GM21786 (cell line): ENCODE data around the gene INHBB.

ENCODE experiments used
- ATAC-seq: cut with Tn5 transposase; IDR thresholded peaks from one replicate; pipeline ENCODE4 v1.9.1; 2021; ENCODE audit not compliant: unreplicated experiment

The INHBB gene

GRCh38 chr2:120354467-120354866, 8.5 kb downstream of the INHBB start:
- ATAC-seq = no peak

DNA sequence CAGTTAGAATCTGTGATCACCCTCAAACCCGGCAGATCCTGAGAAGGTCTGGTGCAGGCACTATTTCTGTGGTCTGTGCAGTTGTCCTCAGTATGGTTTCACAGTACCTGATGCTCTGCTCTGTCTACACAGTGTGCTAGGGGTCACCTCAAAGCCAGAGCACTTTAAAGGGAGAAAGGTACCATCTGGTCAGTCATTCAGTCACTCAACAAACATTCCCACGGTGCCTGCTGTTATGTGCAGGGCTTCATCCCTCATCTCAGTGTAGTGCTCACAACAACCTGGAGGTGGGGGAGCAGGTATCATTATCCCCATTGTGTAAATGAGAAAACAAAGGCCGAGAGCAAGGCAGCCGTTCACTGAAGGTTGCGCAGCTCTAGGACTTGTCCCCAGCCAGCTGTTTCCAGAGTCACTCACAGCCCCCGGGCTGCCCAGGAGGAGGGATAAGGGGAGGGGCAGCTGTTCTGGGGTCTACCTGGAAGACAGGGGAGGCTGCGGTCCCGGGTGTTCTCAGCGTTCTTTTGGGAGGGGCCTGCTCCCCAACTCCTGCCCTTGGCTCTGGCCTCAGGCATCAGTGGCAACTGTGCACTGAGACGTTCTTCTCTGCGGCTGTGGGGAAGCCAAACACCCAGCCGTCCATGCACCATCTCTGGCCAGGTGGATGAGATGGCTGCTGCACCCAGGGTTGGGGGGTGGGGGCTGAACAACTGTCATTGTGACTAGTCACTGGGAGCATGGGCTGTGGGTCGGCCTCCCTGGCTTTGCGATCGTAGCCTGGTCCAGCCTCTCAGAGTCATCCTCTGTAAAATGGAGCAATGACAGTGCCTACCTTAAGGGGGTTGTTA, 9.2 kb downstream of the INHBB start:
- no peak for ATAC-seq

GRCh38 chr2:120355780-120356266, 9.9 kb downstream of the INHBB start:
- ATAC-seq = no peak

DNA sequence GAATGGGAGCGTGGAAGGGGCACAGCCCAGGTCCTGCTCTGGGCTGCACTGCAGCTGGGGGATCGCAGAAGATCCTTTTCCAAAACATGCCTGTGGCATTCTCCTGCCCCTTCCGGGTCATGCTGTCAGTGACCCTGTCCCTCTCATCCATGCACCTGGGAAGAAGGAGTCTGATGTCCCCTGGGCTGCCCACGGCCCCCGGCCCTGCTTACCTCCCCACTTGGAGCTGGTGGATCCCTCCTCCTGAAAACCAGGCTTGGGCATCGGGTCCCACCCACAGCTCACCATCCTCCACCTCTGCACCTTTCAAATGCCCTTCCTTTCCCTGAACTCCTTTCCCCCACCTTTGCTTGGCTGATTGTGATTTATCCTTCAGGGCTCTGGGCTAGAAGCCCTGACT, 11.8 kb downstream of the INHBB start:
- ATAC-seq = no peak

- ATAC-seq = no peak
Observed at GRCh38 chr2:120358734-120359465, 13.0 kb downstream of the INHBB start.

GRCh38 chr2:120360307-120360855, 14.4 kb downstream of the INHBB start:
- no peak for ATAC-seq

- no peak for ATAC-seq
Observed at GRCh38 chr2:120362926-120363325, 17.0 kb downstream of the INHBB start.

GRCh38 chr2:120365236-120365793, 19.4 kb downstream of the INHBB start:
- ATAC-seq = no peak

DNA sequence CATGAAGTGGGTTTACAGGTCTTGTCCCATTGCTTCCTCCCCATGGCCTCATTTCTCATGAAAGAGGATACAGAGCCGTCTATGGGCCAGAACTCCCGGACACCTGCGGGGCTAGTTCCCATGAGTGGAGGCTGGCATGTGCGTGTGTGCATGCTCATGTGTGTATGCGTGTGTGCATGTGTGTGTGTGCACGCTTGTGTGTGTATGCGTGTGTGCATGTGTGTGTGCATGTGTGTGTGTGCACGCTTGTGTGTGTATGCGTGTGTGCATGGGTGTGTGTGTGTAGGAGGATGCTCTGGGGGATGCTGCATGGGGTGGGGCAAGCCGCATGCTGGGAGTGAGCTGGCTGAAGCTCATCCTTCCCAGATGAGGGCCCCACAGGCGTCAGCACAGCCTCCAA, 20.8 kb downstream of the INHBB start:
- ATAC-seq = no peak

DNA sequence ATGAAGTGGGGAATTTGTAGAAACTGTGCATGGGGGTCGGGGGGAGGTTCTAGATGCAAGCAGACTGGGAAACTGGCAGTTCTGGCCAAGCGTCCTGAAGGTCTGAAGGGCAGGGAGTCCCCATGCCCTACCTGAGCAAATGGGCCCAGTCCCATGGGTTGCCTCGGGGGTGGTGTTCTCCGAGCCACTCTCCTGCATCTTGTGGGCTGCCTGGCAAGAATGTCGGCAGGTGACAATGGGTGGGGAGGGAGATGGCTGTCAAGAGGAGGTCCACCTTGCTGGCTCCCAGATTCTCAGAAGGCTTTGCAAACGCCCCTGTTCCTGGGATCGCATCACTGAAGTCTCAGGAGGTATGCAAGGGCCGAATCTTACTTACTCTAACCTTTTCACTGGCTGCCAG, 21.3 kb downstream of the INHBB start:
- no peak for ATAC-seq

DNA sequence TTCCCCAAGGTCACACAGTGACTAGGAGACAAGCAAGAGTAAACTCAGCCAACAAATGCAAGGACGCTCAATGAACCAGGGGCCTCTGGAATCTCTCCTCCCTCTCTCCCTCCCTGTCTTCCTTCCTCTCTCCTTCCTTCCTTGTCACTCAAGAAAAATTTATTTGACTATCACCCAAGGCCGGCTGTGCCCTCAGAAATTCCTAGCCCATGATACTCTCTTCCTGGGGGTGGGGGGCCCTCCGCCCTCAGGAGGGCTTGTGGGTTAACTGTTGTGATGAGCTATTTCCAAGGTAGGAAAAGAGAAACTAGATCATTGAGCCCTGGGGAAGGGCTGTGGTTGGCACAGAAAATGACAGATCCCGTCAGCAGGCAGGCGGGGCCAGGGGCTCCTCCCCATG, 21.7 kb downstream of the INHBB start:
- ATAC-seq = no peak

DNA sequence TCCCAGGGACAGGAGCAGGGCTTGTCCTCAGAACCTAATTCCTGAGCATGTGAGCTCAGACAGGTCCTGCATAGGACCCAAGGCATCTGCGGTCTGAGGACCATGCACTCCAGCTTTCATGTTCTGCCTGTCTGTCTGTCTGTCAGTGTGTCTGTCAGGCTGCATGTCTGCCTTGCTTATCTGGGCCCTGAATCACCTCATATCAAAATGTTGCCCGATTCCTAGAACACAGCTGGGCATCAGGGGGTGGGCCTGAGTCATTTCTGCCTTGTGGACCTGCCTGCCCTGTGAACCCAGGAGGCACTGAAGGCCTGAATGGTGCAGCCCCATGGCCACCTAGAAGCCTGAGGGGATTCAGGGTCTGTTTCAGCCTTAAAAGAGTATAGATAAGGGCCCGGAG, 22.1 kb downstream of the INHBB start:
- ATAC-seq = no peak

GRCh38 chr2:120369250-120369649, 23.3 kb downstream of the INHBB start:
- ATAC-seq = no peak

DNA sequence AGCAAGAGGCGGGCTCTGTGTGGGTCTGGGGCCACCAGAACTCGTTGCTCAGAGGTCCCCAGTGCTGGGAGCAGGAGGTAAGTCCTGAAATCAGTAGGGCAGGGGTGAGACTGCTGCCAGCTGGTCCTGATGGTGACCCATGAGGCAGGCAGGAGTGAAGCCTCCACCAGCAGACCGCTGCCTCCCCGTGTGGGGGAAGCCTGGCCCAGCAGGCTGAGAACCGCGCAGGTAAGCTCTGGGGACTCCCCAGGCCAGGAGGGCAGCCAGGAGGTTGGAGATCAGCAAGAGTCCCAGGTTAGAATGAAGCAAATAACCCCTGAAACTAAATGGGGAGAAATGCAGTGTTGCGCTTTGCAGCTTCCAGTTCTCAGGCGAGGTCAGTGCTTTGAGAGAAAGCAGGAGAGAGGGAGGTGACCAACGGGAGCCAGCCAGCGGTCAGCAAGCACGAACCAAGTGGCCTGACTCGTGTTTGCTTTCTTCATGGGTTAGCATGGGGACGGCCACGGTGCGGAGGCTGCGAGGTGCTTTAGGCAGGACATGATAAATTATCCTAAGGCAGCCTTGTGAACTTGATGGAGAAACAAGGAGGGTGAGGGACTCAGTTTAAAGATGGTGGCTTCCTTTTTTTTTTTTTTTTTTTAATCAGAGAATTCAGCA, 26.2 kb downstream of the INHBB start:
- no peak for ATAC-seq

GRCh38 chr2:120372816-120373215, 26.9 kb downstream of the INHBB start:
- no peak for ATAC-seq

DNA sequence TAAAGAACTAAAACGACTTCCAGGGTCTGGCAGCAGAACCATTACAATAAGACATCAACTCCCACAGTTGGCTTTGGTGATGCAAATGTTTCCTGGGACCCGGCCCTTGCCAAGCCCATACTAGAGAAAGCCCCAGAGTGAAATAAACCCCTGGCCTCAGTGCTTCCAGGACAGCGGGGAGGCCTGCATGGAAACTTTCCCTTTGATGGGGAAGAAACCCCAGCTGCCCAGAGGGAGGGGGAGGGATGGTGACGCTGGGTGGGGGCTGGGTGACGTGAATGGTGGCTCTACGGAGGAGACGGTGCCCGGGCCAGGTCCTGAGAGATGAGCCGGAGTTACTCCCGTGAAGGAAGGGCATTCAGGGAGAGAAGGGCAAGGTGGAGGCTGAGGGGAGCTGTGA, 27.5 kb downstream of the INHBB start:
- ATAC-seq = no peak

GRCh38 chr2:120374821-120375220, 28.9 kb downstream of the INHBB start:
- no peak for ATAC-seq

DNA sequence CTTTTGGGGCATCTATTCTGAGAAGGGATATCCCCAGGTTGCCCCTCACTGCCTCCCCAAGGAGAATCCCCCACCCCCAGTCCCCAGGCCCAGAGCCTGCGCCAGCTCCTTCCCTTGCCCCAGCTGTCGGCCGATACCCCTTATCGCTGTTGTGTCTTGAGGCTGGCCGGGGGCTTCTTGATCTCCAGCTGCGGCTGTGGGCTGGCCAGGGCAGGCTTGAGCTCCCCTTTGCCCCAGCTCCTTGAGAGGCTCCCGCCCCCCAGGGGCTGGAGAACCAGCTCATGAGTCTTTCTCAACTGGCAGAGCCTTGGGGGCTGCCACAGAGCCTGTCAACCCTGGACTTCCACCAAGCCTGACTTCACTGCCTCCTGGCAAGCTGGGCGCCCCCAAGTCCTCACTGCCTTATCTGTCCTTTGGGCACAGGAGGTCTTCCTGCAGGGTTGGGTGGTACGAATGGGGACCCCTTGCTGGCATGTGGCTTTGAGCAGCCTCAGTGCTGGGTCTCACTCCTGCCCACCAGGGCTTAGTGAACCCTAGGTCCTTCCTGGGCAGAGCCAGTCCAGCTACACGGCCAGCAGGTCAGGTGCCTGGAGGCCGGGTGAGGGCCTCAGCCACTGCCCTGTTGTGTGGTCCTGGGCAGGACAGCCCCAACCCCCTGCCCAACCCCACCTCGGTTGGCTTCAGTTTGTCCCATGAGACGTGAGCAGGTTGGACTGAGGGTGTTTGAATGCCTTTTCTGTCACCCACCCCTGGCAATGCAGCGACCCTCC, 29.5 kb downstream of the INHBB start:
- no peak for ATAC-seq

- no peak for ATAC-seq
Observed at GRCh38 chr2:120376101-120376500, 30.2 kb downstream of the INHBB start.
